K562 (cell line): ENCODE measurements around the gene ABCA13. TPM values are rescaled to one million over a fixed set of nuclear protein-coding genes. Genes with fewer than 3 reads are reported as not detected.

ENCODE experiments used
- ATAC-seq: fragments of 200-7000 bp; cut with Tn5 transposase; 3 replicates; pipeline ENCODE4 v1.9.1; 2020; ENCODE audit warnings: moderate library complexity
- BruUV-seq: library from RNA; stranded (reverse); fragments of 400-500 nt; replicated peaks from 2 replicates; lab custom pipeline; 2021; lab: Mats Ljungman, UMichigan
- CTCF ChIA-PET: fragments of 300-600 bp; formaldehyde crosslinking; extraction: SDS; loops from one replicate; lab custom pipeline; 2021; ENCODE audit warnings: low intra/inter-chr PET ratio; lab: Yijun Ruan, JAX
- POLR2A ChIA-PET: fragments of 300-600, 350-650 bp; sonication (Branson Sonifier 250); formaldehyde crosslinking; extraction: SDS; loops from one replicate; lab custom pipeline; 2021; ENCODE audit warnings: antibody characterized with exemption, inconsistent platforms; lab: Yijun Ruan, JAX
- DNase-seq, 4 experiments: peaks; one replicate each; pipeline versions ENCODE4 v3.0.0 to v3.0.0-alpha.2; 2011 to 2018; ENCODE audit warnings: low spot score in 3 of 4, mixed read lengths in 3 of 4; ENCODE audit errors: extremely low read depth in 1 of 4
- FAIRE-seq: peaks from 2 replicates; lab custom pipeline; 2011; peaks lifted over from hg19 to GRCh38; lab: Jason Lieb, UNC
- H2AFZ ChIP-seq: 2 replicates; pipeline ENCODE4 v1.6.0; 2011; ENCODE audit warnings: low read depth, low read length, control low read depth, inconsistent platforms
- H3K27ac ChIP-seq: fragments of 200-600 bp; 3 replicates; pipeline ENCODE4 v1.8.0; 2011; ENCODE audit warnings: low read depth, mild to moderate bottlenecking, control low read depth, inconsistent platforms, low read length, moderate library complexity, mixed read lengths; ENCODE audit errors: extremely low read depth
- H3K27me3 ChIP-seq, 2 experiments: fragments of 300-600 bp in 1 of 2; 2 replicates in 1 of 2; 3 replicates in 1 of 2; pipeline versions ENCODE4 v1.6.0 to v1.8.0; 2011; ENCODE audit warnings: inconsistent platforms in 2 of 2, low read length in 2 of 2, mild to moderate bottlenecking in 1 of 2, mixed read lengths in 1 of 2, moderate library complexity in 1 of 2; ENCODE audit not compliant: control insufficient read depth in 2 of 2, insufficient read depth in 2 of 2
- H3K36me3 ChIP-seq: fragments of 300-600 bp; 3 replicates; pipeline ENCODE4 v1.8.0; 2011; ENCODE audit warnings: mild to moderate bottlenecking, low read length, inconsistent platforms; ENCODE audit not compliant: control insufficient read depth, insufficient read depth
- H3K4me1 ChIP-seq, 2 experiments: fragments of 200-600 bp in 1 of 2; replicated peaks in 1 of 2; 2 replicates in 1 of 2; 3 replicates in 1 of 2; pipeline versions ENCODE4 v1.5.1 to v1.8.0; 2011; ENCODE audit warnings: inconsistent platforms in 2 of 2, low read length in 2 of 2, mild to moderate bottlenecking in 1 of 2, mixed read lengths in 1 of 2, moderate library complexity in 1 of 2; ENCODE audit not compliant: control insufficient read depth in 2 of 2, insufficient read depth in 2 of 2
- H3K4me2 ChIP-seq: 2 replicates; pipeline ENCODE4 v1.6.1; 2011; ENCODE audit warnings: low read length, control low read depth, inconsistent platforms, mixed read lengths; ENCODE audit not compliant: insufficient read depth
- H3K4me3 ChIP-seq: fragments of 200-600 bp; sonication (generic), shearing (Covaris generic); 2 replicates; pipeline ENCODE4 v1.5.1; 2016; ENCODE audit warnings: control low read depth, inconsistent platforms
- H3K79me2 ChIP-seq: fragments of 200-600 bp; 3 replicates; pipeline ENCODE4 v1.8.0; 2011; ENCODE audit warnings: low read length, inconsistent platforms; ENCODE audit not compliant: control insufficient read depth, insufficient read depth
- H3K9ac ChIP-seq, 2 experiments: 2 replicates each; pipeline versions ENCODE4 v1.6.0 to v1.6.1; 2011; ENCODE audit warnings: low read depth in 2 of 2, low read length in 2 of 2, control low read depth in 1 of 2, inconsistent platforms in 1 of 2, mild to moderate bottlenecking in 1 of 2, mixed read lengths in 1 of 2; ENCODE audit not compliant: insufficient read depth in 1 of 2
- H3K9me1 ChIP-seq: one replicate; pipeline ENCODE4 v1.6.0; 2011; ENCODE audit warnings: inconsistent platforms, mild to moderate bottlenecking, low read length, moderate library complexity; ENCODE audit not compliant: control insufficient read depth, insufficient read depth
- H3K9me3 ChIP-seq: replicated peaks from 2 replicates; pipeline ENCODE4 v1.5.1; 2011; ENCODE audit warnings: low read depth, low read length, inconsistent platforms; ENCODE audit not compliant: control insufficient read depth, insufficient read depth
- H4K20me1 ChIP-seq: replicated peaks from 2 replicates; pipeline ENCODE4 v1.6.1; 2011; ENCODE audit warnings: low read length, inconsistent platforms, mixed read lengths; ENCODE audit not compliant: control insufficient read depth, insufficient read depth
- CEBPB ChIP-seq: fragments of 450-650 bp; IDR thresholded peaks from 2 replicates; pipeline ENCODE4 v1.6.1; 2016; ENCODE audit warnings: missing genetic modification characterization, missing compliant biosample characterization
- CTBP1 ChIP-seq: fragments of 450-650 bp; IDR thresholded peaks from 2 replicates; pipeline ENCODE4 v1.6.1; 2016; ENCODE audit warnings: borderline replicate concordance
- ELF4 ChIP-seq: fragments of 450-650 bp; formaldehyde crosslinking; IDR thresholded peaks from 2 replicates; pipeline ENCODE4 v1.4.0; 2022; ENCODE audit warnings: missing genetic modification characterization
- MYNN ChIP-seq, 2 experiments: sonication (generic); formaldehyde crosslinking in 1 of 2; IDR thresholded peaks; 2 replicates each; pipeline versions ENCODE4 v1.5.0 to v1.6.1; 2016 to 2020; ENCODE audit warnings: antibody characterized with exemption in 1 of 2, missing genetic modification reagents in 1 of 2
- NFE2 ChIP-seq: IDR thresholded peaks from 2 replicates; pipeline ENCODE4 v1.6.1; 2014; ENCODE audit warnings: antibody characterized with exemption, low read depth
- PRPF4 ChIP-seq: fragments of 200-400 bp; formaldehyde crosslinking; IDR thresholded peaks from one replicate; pipeline ENCODE4 v1.6.1; 2017; ENCODE audit warnings: low read length, low read depth, mild to moderate bottlenecking; ENCODE audit not compliant: insufficient read depth, poor library complexity, severe bottlenecking
- SRSF1 ChIP-seq: fragments of 200-400 bp; formaldehyde crosslinking; IDR thresholded peaks from 2 replicates; pipeline ENCODE4 v1.6.1; 2017; ENCODE audit warnings: mild to moderate bottlenecking, low read depth, low read length, moderate library complexity
- ZNF408 ChIP-seq: fragments of 250-450 bp; sonication (Bioruptor Pico); IDR thresholded peaks from 2 replicates; pipeline ENCODE4 v1.4.0; 2020; ENCODE audit warnings: low read depth, mild to moderate bottlenecking, moderate library complexity
- WGBS: fragments of 100-300 bp; shearing (Covaris generic); methylation state at CpG from one replicate; pipeline ENCODE4 v1.1.6; 2016; ENCODE audit warnings: low coverage, mixed read lengths; ENCODE audit not compliant: insufficient coverage; ENCODE audit errors: missing lambda C conversion rate; 5-methylcytosine and 5-hydroxymethylcytosine counted together
- in situ Hi-C: fragments of 300-500 bp; cut with MboI; formaldehyde crosslinking; loops from 4 replicates; pipeline ENCODE4 v1.15.0; 2018; ENCODE audit warnings: inconsistent platforms, mixed read lengths
- intact Hi-C: fragments of 100-400 bp; cut with micrococcal nuclease; formaldehyde crosslinking; loops from 2 replicates; pipeline ENCODE4 v1.14.2; 2022
- polyA plus RNA-seq, 8 experiments: library from polyadenylated mRNA; depleted of rRNA in 4 of 8; stranded (reverse) in 5 of 8; unstranded in 3 of 8; fragments of >200 nt; fragmentation: Nextera tagmentation in 2 of 8; fragmentation: Illumina TruSeq in 1 of 8; extraction: Ambion mirVana in 2 of 8; extraction: Trizol in 1 of 8; gene quantifications; 2 replicates each; pipeline versions ENCODE4 v1.2.1 to v1.2.3, GENCODE V29; 2011 to 2014; ENCODE audit warnings: inconsistent platforms in 1 of 8, missing spikeins in 1 of 8
- total RNA-seq, 7 experiments: library from RNA; depleted of rRNA in 6 of 7; stranded (reverse); fragments of >200 nt in 6 of 7; fragmentation: Illumina TruSeq in 2 of 7; extraction: Trizol in 2 of 7; gene quantifications; 2 replicates each; pipeline versions ENCODE4 v1.2.1 to v1.2.3, GENCODE V29; 2011 to 2021; ENCODE audit warnings: low replicate concordance in 1 of 7

ABCA13 gene
- total and polyA plus RNA-seq, 9 of the 15 experiments (the other 6 are each of a cell fraction or from before 2014, with no cell fraction given), result 0.14 to 1.5 (median 0.38) TPM

DNA sequence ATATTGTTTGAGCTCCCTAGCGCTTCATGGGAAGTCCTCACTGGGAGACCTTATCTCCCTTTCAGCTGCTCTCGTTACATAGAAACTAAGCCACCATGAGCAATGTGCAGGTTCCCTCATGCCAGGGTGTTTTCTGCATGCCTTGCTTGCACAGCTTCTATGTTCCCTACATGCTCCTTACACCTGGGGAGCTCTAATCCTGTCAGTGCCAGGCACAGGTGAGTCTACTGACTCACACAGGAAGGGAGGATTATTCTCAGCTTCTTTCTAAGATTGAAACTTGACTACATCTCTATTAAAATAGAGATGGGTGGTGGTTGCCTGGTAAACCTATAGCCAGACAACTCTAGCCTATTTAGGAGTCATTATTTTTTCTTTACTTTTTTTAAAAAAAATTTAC lies 377.4 kb downstream of the ABCA13 start:
- 4% methylated on average over 2 of the region's 2 CpGs for WGBS
- BruUV-seq, result no TSS peak
- ATAC-seq, result no peak

DNA sequence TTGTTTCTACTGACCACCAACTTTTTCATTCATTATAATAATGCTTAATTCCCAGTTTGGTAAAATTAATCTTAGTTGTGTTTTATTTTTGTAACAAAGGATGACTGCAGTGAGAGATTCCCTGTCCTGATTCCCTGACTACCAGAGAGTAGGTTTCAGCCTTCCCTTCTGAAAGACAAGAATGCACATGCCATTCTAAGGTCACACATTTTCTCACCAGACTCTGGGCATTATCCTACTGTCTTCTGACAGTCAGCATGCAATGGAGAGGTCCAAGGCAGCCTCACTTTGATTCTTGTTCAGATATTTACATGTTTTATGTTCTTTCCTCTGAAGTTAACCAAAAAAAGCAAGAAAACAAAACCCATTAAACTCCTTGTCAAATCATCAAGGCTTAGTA lies 380.4 kb downstream of the ABCA13 start:
- H3K27ac ChIP-seq, result no peak overlapping the region
- H4K20me1 ChIP-seq, result no peaks in the 10 kb centered on the region
- no peaks in the 10 kb centered on the region for H3K36me3 ChIP-seq
- in situ Hi-C loops, result no loop called here
- H3K4me1 ChIP-seq, result no peaks in the 10 kb centered on the region
- no peak for TF ChIP-seq CEBPB (tag)
- no peak for TF ChIP-seq SRSF1
- FAIRE-seq (no peak), ATAC-seq (no peak), DNase-seq (no peak)
- no peak overlapping the region for H3K4me2 ChIP-seq
- no TSS peak for BruUV-seq
- H3K27me3 ChIP-seq, result no peaks in the 10 kb centered on the region
- no peak overlapping the region for H3K9ac ChIP-seq
- H3K79me2 ChIP-seq, result no peaks in the 10 kb centered on the region
- ChIA-PET POLR2A (no interaction called here), CTCF (no interaction called here)
- no peak overlapping the region for H2AFZ ChIP-seq
- intact Hi-C loops, result no loop called here
- H3K9me3 ChIP-seq, result no peaks in the 10 kb centered on the region
- no peaks in the 10 kb centered on the region for H3K9me1 ChIP-seq
- H3K4me3 ChIP-seq, result no peak overlapping the region

More for the DNA sequence above, 377.4 kb downstream of the ABCA13 start:
- POLR2A ChIA-PET, result interaction anchor here (0.7 kb wide), 1 partner anchor 106 kb away, joined by 3 read pairs; no protein-coding TSS in a partner anchor
- TF ChIP-seq ELF4 (no peak), CTBP1 (no peak), PRPF4 (no peak), MYNN (IDR thresholded peaks at IDR 0.05) (no peak), MYNN (CRISPR knock-in tag; IDR thresholded peaks at IDR 0.05) (no peak), NFE2 (no peak), ZNF408 (no peak)
- TF ChIP-seq, all 486 proteins: peak for 0
- DNase-seq (no peak), FAIRE-seq (no peak)
- Histone ChIP-seq H3K9ac (no peak overlapping the region), H3K27me3 (no peaks in the 10 kb centered on the region), H3K79me2 (no peaks in the 10 kb centered on the region), H4K20me1 (no peaks in the 10 kb centered on the region), H3K36me3 (no peaks in the 10 kb centered on the region), H3K27ac (no peak overlapping the region), H3K4me2 (no peak overlapping the region), H3K9me3 (no peaks in the 10 kb centered on the region), H3K9me1 (no peaks in the 10 kb centered on the region), H2AFZ (no peak overlapping the region), H3K4me1 (no peaks in the 10 kb centered on the region), H3K4me3 (no peak overlapping the region)
- in situ Hi-C loops (no loop called here), intact Hi-C loops (no loop called here)
- CTCF ChIA-PET, result no interaction called here
